Colon (tissue), 2 donors: ENCODE measurements around the gene FAM168A.

Experiments used
- FAIRE-seq: peaks from 2 replicates; lab custom pipeline; 2012; peaks lifted over from hg19 to GRCh38; lab: Jason Lieb, UNC
- donor health status: control.
- donor health status: control.

Gene FAM168A

GRCh38 chr11:73367482-73368024 lies 230.4 kb downstream of the FAM168A start:
- no peak for FAIRE-seq

GRCh38 chr11:73366953-73367352 lies 231.0 kb downstream of the FAM168A start:
- no peak for FAIRE-seq

GRCh38 chr11:73366265-73366610 lies 231.7 kb downstream of the FAM168A start:
- no peak for FAIRE-seq

GRCh38 chr11:73365352-73366264 lies 232.3 kb downstream of the FAM168A start:
- no peak for FAIRE-seq

GRCh38 chr11:73363147-73363546 lies 234.8 kb downstream of the FAM168A start:
- no peak for FAIRE-seq

GRCh38 chr11:73361953-73362776 lies 235.7 kb downstream of the FAM168A start:
- no peak for FAIRE-seq

- no peak for FAIRE-seq
Observed at GRCh38 chr11:73360743-73361369, 237.1 kb downstream of the FAM168A start.

GRCh38 chr11:73359930-73360742 lies 237.8 kb downstream of the FAM168A start:
- FAIRE-seq, result no peak

GRCh38 chr11:73359341-73359740 lies 238.6 kb downstream of the FAM168A start:
- no peak for FAIRE-seq

- no peak for FAIRE-seq
Observed at GRCh38 chr11:73358071-73358470, 239.8 kb downstream of the FAM168A start.

GRCh38 chr11:73356979-73357860 lies 240.7 kb downstream of the FAM168A start:
- no peak for FAIRE-seq

GRCh38 chr11:73355109-73355508 lies 242.8 kb downstream of the FAM168A start:
- FAIRE-seq, result no peak

GRCh38 chr11:73353422-73353821 lies 244.5 kb downstream of the FAM168A start:
- no peak for FAIRE-seq

- FAIRE-seq, result no peak
Observed at GRCh38 chr11:73350908-73351636, 246.8 kb downstream of the FAM168A start.
